Ishikawa (cell line): ENCODE measurements around the gene CAMTA1.

ENCODE experiments used
- CEBPB ChIP-seq: IDR thresholded peaks from 2 replicates; pipeline ENCODE4 v1.6.1; 2012
- CREB1 ChIP-seq: IDR thresholded peaks from 2 replicates; pipeline ENCODE4 v1.6.1; 2012; ENCODE audit warnings: low read depth
- EGR1 ChIP-seq: IDR thresholded peaks from 2 replicates; pipeline ENCODE4 v1.6.1; 2012
- EP300 ChIP-seq: IDR thresholded peaks from 2 replicates; pipeline ENCODE4 v1.6.1; 2012; ENCODE audit warnings: borderline replicate concordance
- FOXM1 ChIP-seq: IDR thresholded peaks from 2 replicates; pipeline ENCODE4 v1.6.1; 2012; ENCODE audit warnings: low read depth, borderline replicate concordance
- MAX ChIP-seq: IDR thresholded peaks from 2 replicates; pipeline ENCODE4 v1.6.1; 2012
- NFIC ChIP-seq: IDR thresholded peaks from 2 replicates; pipeline ENCODE4 v1.6.1; 2012
- RAD21 ChIP-seq: IDR thresholded peaks from 2 replicates; pipeline ENCODE4 v1.6.1; 2012; ENCODE audit warnings: low read depth
- REST ChIP-seq: IDR thresholded peaks from 2 replicates; pipeline ENCODE4 v1.6.1; 2012; ENCODE audit warnings: low read depth, mild to moderate bottlenecking
- TAF1 ChIP-seq: IDR thresholded peaks from 2 replicates; pipeline ENCODE4 v1.6.1; 2012; ENCODE audit warnings: low read depth, mild to moderate bottlenecking
- TCF12 ChIP-seq: IDR thresholded peaks from 2 replicates; pipeline ENCODE4 v1.6.1; 2012; ENCODE audit warnings: low read depth
- USF1 ChIP-seq: IDR thresholded peaks from 2 replicates; pipeline ENCODE4 v1.6.1; 2012
- YY1 ChIP-seq: IDR thresholded peaks from 2 replicates; pipeline ENCODE4 v1.6.1; 2012; ENCODE audit warnings: low read depth
- ZBTB7A ChIP-seq: IDR thresholded peaks from 2 replicates; pipeline ENCODE4 v1.6.1; 2012; ENCODE audit warnings: low read depth

GRCh38 chr1:6891781-6892579 lies 106.7 kb downstream of the CAMTA1 start:
- TF ChIP-seq EGR1 (no peak), MAX (no peak), YY1 (no peak), REST (no peak), CREB1 (no peak), TAF1 (no peak), EP300 (no peak), USF1 (no peak), FOXM1 (no peak), TCF12 (no peak), RAD21 (no peak), NFIC (no peak), CEBPB (no peak), ZBTB7A (no peak)
